CD1c-positive myeloid dendritic cell (primary cell): ENCODE data around the gene DHX8.

Source experiments
- DNase-seq: peaks from one replicate; pipeline ENCODE4 v3.0.0-alpha.2; 2016; ENCODE audit errors: extremely low spot score

The DHX8 gene

GRCh38 chr17:43524945-43525575, 41.3 kb downstream of the DHX8 start:
- no peak for DNase-seq

- no peak for DNase-seq
Measured at GRCh38 chr17:43526886-43527648, 43.3 kb downstream of the DHX8 start.

- DNase-seq = no peak
Measured at GRCh38 chr17:43528319-43528987, 44.7 kb downstream of the DHX8 start.

GRCh38 chr17:43528988-43529814, 45.4 kb downstream of the DHX8 start:
- no peak for DNase-seq

- no peak for DNase-seq
Measured at GRCh38 chr17:43529947-43530287, 46.1 kb downstream of the DHX8 start.

GRCh38 chr17:43530288-43531081, 46.7 kb downstream of the DHX8 start:
- no peak for DNase-seq

GRCh38 chr17:43531082-43531378, 47.3 kb downstream of the DHX8 start:
- no peak for DNase-seq

- DNase-seq = no peak
Measured at GRCh38 chr17:43531955-43532354, 48.2 kb downstream of the DHX8 start.

GRCh38 chr17:43532581-43532980, 48.8 kb downstream of the DHX8 start:
- no peak for DNase-seq

GRCh38 chr17:43533699-43534098, 49.9 kb downstream of the DHX8 start:
- DNase-seq = no peak

GRCh38 chr17:43534909-43535308, 51.1 kb downstream of the DHX8 start:
- DNase-seq = no peak

- DNase-seq = no peak
Measured at GRCh38 chr17:43536236-43536992, 52.6 kb downstream of the DHX8 start.

GRCh38 chr17:43540821-43541674, 57.3 kb downstream of the DHX8 start:
- DNase-seq = no peak

- DNase-seq = no peak
Measured at GRCh38 chr17:43542859-43543258, 59.1 kb downstream of the DHX8 start.

GRCh38 chr17:43543300-43543699, 59.5 kb downstream of the DHX8 start:
- DNase-seq = no peak

- DNase-seq = no peak
Measured at GRCh38 chr17:43543771-43544575, 60.2 kb downstream of the DHX8 start.

GRCh38 chr17:43545383-43545632, 61.5 kb downstream of the DHX8 start:
- DNase-seq = peak; percentile 19

GRCh38 chr17:43546319-43547188, 62.8 kb downstream of the DHX8 start, which contains the start of gene ETV4:
Gene ETV4 (minus strand): TSS chr17:43546340. CDS start chr17:43545617, 723 bp downstream.
- DNase-seq = peak; percentile 94
